DND-41 (cell line): ENCODE results near the gene QSOX1.

Source experiments
- EZH2 ChIP-seq: IDR thresholded peaks from 3 replicates; pipeline ENCODE4 v1.6.1; 2012; ENCODE audit warnings: borderline replicate concordance, low read depth, mild to moderate bottlenecking, moderate library complexity, low read length, inconsistent platforms; ENCODE audit not compliant: severe bottlenecking
- TF ChIP-seq, protein P1 (sequence below): IDR thresholded peaks from 2 replicates; pipeline ENCODE4 v1.5.1; 2012; ENCODE audit warnings: borderline replicate concordance, low read length, moderate library complexity, mild to moderate bottlenecking; ENCODE audit not compliant: poor library complexity, severe bottlenecking; ENCODE audit errors: extremely low read depth

GRCh38 chr1:180237869-180238476 is 83.3 kb downstream of the QSOX1 start:
- no peak for TF ChIP-seq EZH2
- TF ChIP-seq, protein P1, sequence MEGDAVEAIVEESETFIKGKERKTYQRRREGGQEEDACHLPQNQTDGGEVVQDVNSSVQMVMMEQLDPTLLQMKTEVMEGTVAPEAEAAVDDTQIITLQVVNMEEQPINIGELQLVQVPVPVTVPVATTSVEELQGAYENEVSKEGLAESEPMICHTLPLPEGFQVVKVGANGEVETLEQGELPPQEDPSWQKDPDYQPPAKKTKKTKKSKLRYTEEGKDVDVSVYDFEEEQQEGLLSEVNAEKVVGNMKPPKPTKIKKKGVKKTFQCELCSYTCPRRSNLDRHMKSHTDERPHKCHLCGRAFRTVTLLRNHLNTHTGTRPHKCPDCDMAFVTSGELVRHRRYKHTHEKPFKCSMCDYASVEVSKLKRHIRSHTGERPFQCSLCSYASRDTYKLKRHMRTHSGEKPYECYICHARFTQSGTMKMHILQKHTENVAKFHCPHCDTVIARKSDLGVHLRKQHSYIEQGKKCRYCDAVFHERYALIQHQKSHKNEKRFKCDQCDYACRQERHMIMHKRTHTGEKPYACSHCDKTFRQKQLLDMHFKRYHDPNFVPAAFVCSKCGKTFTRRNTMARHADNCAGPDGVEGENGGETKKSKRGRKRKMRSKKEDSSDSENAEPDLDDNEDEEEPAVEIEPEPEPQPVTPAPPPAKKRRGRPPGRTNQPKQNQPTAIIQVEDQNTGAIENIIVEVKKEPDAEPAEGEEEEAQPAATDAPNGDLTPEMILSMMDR, result no peak
